Endothelial cell of umbilical vein (primary cell): ENCODE results near the gene GPR65. TPM values are rescaled to one million over a fixed set of nuclear protein-coding genes. Genes with fewer than 3 reads are reported as not detected.

ENCODE experiments used
- BruUV-seq: library from RNA; stranded (reverse); fragments of 400-500 nt; replicated peaks from 2 replicates; lab custom pipeline; 2021; lab: Mats Ljungman, UMichigan
- CTCF ChIA-PET: fragments of 300-600, 350-600 bp; sonication (Branson Sonifier 250); formaldehyde crosslinking; loops from one replicate; lab custom pipeline; 2021; ENCODE audit warnings: antibody characterized with exemption, inconsistent platforms; lab: Charles Lee
- POLR2A ChIA-PET: fragments of 300-600, 350-600 bp; sonication (Branson Sonifier 250); formaldehyde crosslinking; loops from one replicate; lab custom pipeline; 2021; ENCODE audit warnings: antibody characterized with exemption, inconsistent platforms; lab: Charles Lee
- DNase-seq: peaks from one replicate; pipeline ENCODE4 v3.0.0-alpha.2; 2011; ENCODE audit warnings: low read depth, low spot score
- FAIRE-seq: peaks from 2 replicates; lab custom pipeline; 2011; peaks lifted over from hg19 to GRCh38; lab: Jason Lieb, UNC
- H2AFZ ChIP-seq: 2 replicates; pipeline ENCODE4 v1.6.0; 2012; ENCODE audit warnings: low read depth, low read length, control low read depth, inconsistent platforms
- H3K27ac ChIP-seq: 2 replicates; pipeline ENCODE4 v1.5.1; 2011; ENCODE audit warnings: low read depth, mild to moderate bottlenecking, control low read depth, low read length, moderate library complexity; ENCODE audit not compliant: insufficient read depth
- H3K27me3 ChIP-seq, 2 experiments: 2 replicates each; pipeline versions ENCODE4 v1.6.0 to v1.6.1; 2011; ENCODE audit warnings: low read length in 2 of 2, mixed read lengths in 1 of 2; ENCODE audit not compliant: control insufficient read depth in 2 of 2, insufficient read depth in 2 of 2
- H3K36me3 ChIP-seq, 2 experiments: 2 replicates in 1 of 2; 3 replicates in 1 of 2; pipeline ENCODE4 v1.5.1; 2011; ENCODE audit warnings: low read length in 2 of 2, mild to moderate bottlenecking in 1 of 2, moderate library complexity in 1 of 2; ENCODE audit not compliant: control insufficient read depth in 2 of 2, insufficient read depth in 2 of 2; ENCODE audit errors: extremely low read depth in 1 of 2
- H3K4me1 ChIP-seq: 3 replicates; pipeline ENCODE4 v1.5.1; 2011; ENCODE audit warnings: mild to moderate bottlenecking, low read length; ENCODE audit not compliant: control insufficient read depth, insufficient read depth; ENCODE audit errors: extremely low read depth
- H3K4me2 ChIP-seq: 2 replicates; pipeline ENCODE4 v1.6.1; 2011; ENCODE audit warnings: low read length, control low read depth, mixed read lengths; ENCODE audit not compliant: insufficient read depth
- H3K4me3 ChIP-seq, 3 experiments: fragments of 200-600 bp in 1 of 3; sonication (generic), shearing (Covaris generic) in 1 of 3; replicated peaks in 1 of 3; 2 replicates each; pipeline ENCODE4 v1.5.1; 2011 to 2016; ENCODE audit warnings: control low read depth in 3 of 3, low read length in 3 of 3, mild to moderate bottlenecking in 2 of 3, inconsistent platforms in 1 of 3, low read depth in 1 of 3, moderate library complexity in 1 of 3; ENCODE audit not compliant: insufficient read depth in 1 of 3
- H3K79me2 ChIP-seq: 2 replicates; pipeline ENCODE4 v1.6.0; 2012; ENCODE audit warnings: low read length, inconsistent platforms; ENCODE audit not compliant: control insufficient read depth, insufficient read depth
- H3K9ac ChIP-seq: replicated peaks from 2 replicates; pipeline ENCODE3; 2011; ENCODE audit warnings: low read length, control low read depth; ENCODE audit not compliant: insufficient read depth; ENCODE audit errors: extremely low read depth
- H3K9me1 ChIP-seq: replicated peaks from 3 replicates; pipeline ENCODE4 v1.6.0; 2011; ENCODE audit warnings: mild to moderate bottlenecking, low read length; ENCODE audit not compliant: control insufficient read depth, insufficient read depth; ENCODE audit errors: extremely low read depth
- H3K9me3 ChIP-seq: replicated peaks from 2 replicates; pipeline ENCODE4 v1.5.1; 2012; ENCODE audit warnings: low read length, inconsistent platforms; ENCODE audit not compliant: control insufficient read depth, insufficient read depth
- H4K20me1 ChIP-seq: replicated peaks from 2 replicates; pipeline ENCODE3; 2011; ENCODE audit warnings: mild to moderate bottlenecking, low read length; ENCODE audit not compliant: control insufficient read depth, insufficient read depth; ENCODE audit errors: extremely low read depth
- EZH2 ChIP-seq: IDR thresholded peaks from 2 replicates; pipeline ENCODE4 v1.6.1; 2012; ENCODE audit warnings: borderline replicate concordance, low read depth, mild to moderate bottlenecking, moderate library complexity, low read length, inconsistent platforms; ENCODE audit not compliant: severe bottlenecking
- FOS ChIP-seq: IDR thresholded peaks from 2 replicates; pipeline ENCODE4 v1.6.1; 2011; ENCODE audit warnings: mild to moderate bottlenecking, low read length, moderate library complexity, borderline replicate concordance; ENCODE audit not compliant: insufficient read depth
- GATA2 ChIP-seq: IDR thresholded peaks from 2 replicates; pipeline ENCODE4 v1.7.0; 2011; ENCODE audit warnings: low read depth, mild to moderate bottlenecking, moderate library complexity, mixed read lengths, low read length; ENCODE audit not compliant: insufficient read length, insufficient read depth
- JUN ChIP-seq: IDR thresholded peaks from 2 replicates; pipeline ENCODE4 v1.6.1; 2011; ENCODE audit warnings: borderline replicate concordance, low read depth; ENCODE audit not compliant: insufficient read length, insufficient read depth
- MYC ChIP-seq: IDR thresholded peaks from one replicate; pipeline ENCODE4 v1.6.1; 2011; ENCODE audit warnings: mild to moderate bottlenecking, low read depth, low read length
- POLR2A ChIP-seq: IDR thresholded peaks from 2 replicates; pipeline ENCODE4 v1.6.1; 2012; ENCODE audit warnings: low read depth, mild to moderate bottlenecking, control low read depth, low read length
- POLR2AphosphoS5 ChIP-seq: IDR thresholded peaks from 2 replicates; pipeline ENCODE4 v1.6.1; 2012; ENCODE audit warnings: low read depth, mild to moderate bottlenecking, control low read depth, low read length, moderate library complexity; ENCODE audit not compliant: insufficient read depth
- dilution Hi-C: fragments of 300-500 bp; cut with MboI; formaldehyde crosslinking; loops from one replicate; pipeline ENCODE4 v1.15.0; 2019; ENCODE audit warnings: low sequenced_read_pairs; ENCODE audit not compliant: extremely low pct_ligation_motif_present
- intact Hi-C: fragments of 100-400 bp; cut with micrococcal nuclease; formaldehyde crosslinking; loops from one replicate; pipeline ENCODE4 v1.10.0; 2022
- polyA plus RNA-seq, 4 experiments: library from polyadenylated mRNA; depleted of rRNA in 3 of 4; stranded (reverse) in 3 of 4; unstranded in 1 of 4; fragments of >200 nt; gene quantifications; 2 replicates each; pipeline versions ENCODE4 v1.2.1 to v1.2.3, GENCODE V29; 2011 to 2012; ENCODE audit warnings: missing spikeins in 1 of 4
- total RNA-seq: library from RNA; stranded (reverse); gene quantifications from 2 replicates; pipeline ENCODE4 v1.2.3, GENCODE V29; 2021
- TF ChIP-seq, protein P1 (sequence below): IDR thresholded peaks from 2 replicates; pipeline ENCODE4 v1.6.1; 2011; ENCODE audit not compliant: insufficient read depth, insufficient read length
- TF ChIP-seq, protein P2 (sequence below), 2 donors: IDR thresholded peaks; 1 replicate in 1 of 2; 2 replicates in 1 of 2; pipeline ENCODE4 v1.5.1; 2011; ENCODE audit warnings: low read length in 2 of 2, mild to moderate bottlenecking in 2 of 2, moderate library complexity in 2 of 2, control low read depth in 1 of 2, inconsistent platforms in 1 of 2, low read depth in 1 of 2; ENCODE audit not compliant: insufficient read depth in 1 of 2; ENCODE audit errors: extremely low read depth in 1 of 2

Gene GPR65
- total and polyA plus RNA-seq, 2 donors (not counting 3 experiments of a cell fraction or from before 2014, with no cell fraction given) = 0.03 to 0.07 TPM

DNA sequence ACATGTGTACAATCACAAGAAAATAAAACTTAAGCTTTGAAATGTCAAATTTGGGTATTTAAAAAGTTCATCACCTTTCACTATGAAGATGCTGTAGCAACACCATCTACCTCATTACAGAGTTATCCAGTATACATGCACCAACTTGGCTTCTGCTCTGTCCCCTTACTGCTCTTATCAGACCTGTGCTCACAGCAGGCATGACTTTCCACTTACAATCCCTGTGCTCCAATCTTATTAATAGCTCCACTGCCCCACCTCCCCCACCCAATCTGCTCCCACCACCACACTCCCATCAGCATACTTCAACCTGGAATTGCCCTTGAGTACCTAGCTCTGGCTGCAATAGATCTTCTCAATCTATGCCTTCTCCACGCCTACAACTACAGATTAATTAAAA lies 25.2 kb upstream of the GPR65 start:
- dilution Hi-C loops = no loop called here
- H3K27ac ChIP-seq = no peak overlapping the region
- no peaks in the 10 kb centered on the region for H3K4me1 ChIP-seq
- no peaks in the 10 kb centered on the region for H3K9me1 ChIP-seq
- no peak for DNase-seq
- FAIRE-seq = no peak
- no peak overlapping the region for H2AFZ ChIP-seq
- POLR2A ChIA-PET = no interaction called here
- no peak overlapping the region for H3K4me2 ChIP-seq
- no peaks in the 10 kb centered on the region for H4K20me1 ChIP-seq
- TF ChIP-seq GATA2 = no peak
- TF ChIP-seq POLR2A = no peak
- no peak for TF ChIP-seq JUN
- no peak for TF ChIP-seq POLR2AphosphoS5
- no peak for TF ChIP-seq MYC
- TF ChIP-seq EZH2 = no peak
- TF ChIP-seq, protein P1, sequence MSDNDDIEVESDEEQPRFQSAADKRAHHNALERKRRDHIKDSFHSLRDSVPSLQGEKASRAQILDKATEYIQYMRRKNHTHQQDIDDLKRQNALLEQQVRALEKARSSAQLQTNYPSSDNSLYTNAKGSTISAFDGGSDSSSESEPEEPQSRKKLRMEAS = no peak
- no peak for TF ChIP-seq FOS
- TF ChIP-seq, protein P2, sequence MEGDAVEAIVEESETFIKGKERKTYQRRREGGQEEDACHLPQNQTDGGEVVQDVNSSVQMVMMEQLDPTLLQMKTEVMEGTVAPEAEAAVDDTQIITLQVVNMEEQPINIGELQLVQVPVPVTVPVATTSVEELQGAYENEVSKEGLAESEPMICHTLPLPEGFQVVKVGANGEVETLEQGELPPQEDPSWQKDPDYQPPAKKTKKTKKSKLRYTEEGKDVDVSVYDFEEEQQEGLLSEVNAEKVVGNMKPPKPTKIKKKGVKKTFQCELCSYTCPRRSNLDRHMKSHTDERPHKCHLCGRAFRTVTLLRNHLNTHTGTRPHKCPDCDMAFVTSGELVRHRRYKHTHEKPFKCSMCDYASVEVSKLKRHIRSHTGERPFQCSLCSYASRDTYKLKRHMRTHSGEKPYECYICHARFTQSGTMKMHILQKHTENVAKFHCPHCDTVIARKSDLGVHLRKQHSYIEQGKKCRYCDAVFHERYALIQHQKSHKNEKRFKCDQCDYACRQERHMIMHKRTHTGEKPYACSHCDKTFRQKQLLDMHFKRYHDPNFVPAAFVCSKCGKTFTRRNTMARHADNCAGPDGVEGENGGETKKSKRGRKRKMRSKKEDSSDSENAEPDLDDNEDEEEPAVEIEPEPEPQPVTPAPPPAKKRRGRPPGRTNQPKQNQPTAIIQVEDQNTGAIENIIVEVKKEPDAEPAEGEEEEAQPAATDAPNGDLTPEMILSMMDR (IDR thresholded peaks at IDR 0.05; ENCODE audit: extremely low read depth in 1 of 2, insufficient read depth in 1 of 2, low read depth in 1 of 2, low read length in 2 of 2) = no peak
- no peaks in the 10 kb centered on the region for H3K9me3 ChIP-seq
- CTCF ChIA-PET = no interaction called here
- no peaks in the 10 kb centered on the region for H3K36me3 ChIP-seq
- no peak overlapping the region for H3K4me3 ChIP-seq
- no peak overlapping the region for H3K9ac ChIP-seq
- H3K79me2 ChIP-seq = no peaks in the 10 kb centered on the region
- intact Hi-C loops = no loop called here
- BruUV-seq = no TSS peak
- H3K27me3 ChIP-seq = no peaks in the 10 kb centered on the region
